Effector CD8-positive, alpha-beta T cell (primary cell): Measurements from ENCODE around the gene CADM1.

ENCODE experiments used
- DNase-seq: peaks from one replicate; lab custom pipeline; 2025; lab: John Stamatoyannopoulos, UW

CADM1 gene

DNA sequence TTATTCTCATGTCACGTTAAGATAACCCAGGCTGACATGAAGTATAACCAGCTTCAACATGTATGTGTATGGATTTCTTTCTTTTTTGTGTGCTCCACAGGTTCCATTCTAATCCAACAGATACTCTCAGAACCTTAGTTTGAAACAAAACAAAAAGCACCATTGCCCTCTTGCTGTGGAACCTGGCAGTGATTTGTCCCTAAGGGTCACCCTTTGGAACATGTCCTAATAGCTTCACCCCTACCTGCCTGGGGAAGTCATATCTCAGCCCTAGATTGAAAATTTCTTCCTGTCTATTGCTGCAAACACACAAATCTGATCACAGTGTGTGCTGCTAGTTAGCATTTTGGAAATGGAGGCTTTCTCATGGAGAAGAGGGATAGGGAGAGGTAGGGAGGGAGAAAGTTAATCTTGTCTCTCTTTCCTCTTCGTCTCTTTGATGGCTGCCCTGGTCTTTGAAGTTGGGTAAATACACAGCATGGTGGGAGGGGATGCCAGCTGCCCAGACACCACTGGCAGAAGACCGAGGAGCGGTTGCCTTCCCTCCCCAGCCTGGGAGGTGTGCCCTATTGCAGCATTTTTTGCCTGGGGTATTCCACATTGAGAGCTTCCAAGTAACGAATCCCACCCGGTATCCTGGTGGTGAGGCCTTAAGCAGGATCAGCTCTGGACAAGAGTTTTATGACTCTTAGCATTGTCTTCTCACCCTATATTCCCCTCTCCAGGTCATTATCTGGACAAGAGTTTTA lies 11.6 kb upstream of the CADM1 start:
- no peak for DNase-seq

DNA sequence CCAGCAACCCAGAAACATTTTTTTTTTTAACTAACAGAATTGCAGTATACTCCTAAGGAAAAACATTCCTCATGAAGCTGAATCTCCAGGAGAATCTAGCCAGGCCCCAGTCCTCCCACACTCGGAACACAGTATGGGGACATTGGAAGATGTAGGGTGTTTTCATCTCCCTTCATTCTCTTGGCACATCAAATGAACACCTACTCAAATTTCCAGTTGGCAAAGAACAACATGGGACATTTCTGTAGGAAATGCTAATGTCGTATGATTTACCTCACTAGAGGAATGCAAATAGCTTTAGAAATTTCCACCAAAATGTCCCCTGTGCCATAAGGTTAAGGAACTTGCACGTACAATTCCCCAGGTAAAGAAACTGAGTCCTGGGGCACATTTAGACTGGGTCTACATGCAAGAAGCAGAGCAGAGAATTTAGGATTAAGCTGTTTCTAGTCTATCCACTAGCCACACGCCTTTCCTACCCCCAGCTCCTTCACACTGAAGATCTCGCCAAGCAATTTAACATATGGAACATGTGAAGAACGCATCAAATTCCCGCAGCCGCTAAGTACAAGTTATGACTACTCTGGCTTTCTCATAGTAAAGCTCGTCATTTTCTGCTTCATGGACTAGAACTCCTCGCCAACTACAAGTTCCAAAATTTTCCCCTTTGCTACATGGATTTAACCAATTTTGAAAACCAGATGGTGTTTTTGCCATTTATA lies 2.9 kb upstream of the CADM1 start:
- DNase-seq = no peak

DNA sequence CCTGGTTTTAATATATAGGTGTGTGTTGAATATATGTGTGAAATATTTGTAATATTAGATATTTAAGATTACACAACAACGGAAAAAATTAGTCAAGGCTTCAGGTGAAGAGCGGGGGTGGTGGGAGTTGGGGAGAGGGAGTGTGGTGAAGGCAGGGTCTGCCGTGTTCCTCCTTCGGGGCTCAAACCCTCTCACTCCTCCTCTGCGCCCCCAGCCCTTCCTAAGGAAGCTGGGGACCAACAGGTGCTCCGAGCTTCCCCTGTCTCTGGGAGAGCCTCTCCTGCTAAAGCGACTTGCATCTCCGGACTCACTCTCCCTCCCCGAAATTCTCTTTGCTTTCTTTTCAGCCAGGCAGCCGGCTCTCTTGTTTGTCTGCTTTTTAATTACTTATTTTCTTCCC lies 960 bp upstream of the CADM1 start:
- no peak for DNase-seq

DNA sequence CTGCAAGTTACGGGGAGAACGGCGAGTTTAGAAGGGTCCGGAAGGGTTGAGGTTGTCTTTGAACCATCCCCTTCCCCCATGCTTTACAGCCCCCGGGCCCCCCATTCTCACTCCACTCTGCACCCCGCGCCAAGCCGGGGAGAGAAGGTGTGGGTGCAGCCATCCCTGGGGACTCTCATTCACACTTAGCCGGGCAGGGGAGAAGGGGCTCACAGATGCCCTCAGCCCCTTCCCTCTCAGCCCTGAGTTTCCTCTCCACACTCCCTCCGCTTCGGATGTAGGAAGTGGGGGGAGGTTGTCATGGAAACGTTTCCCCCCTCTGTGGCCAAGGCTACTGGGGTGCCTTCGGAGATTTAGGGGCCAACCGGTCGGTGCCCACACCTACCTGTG lies 334 bp downstream of the CADM1 start:
- no peak for DNase-seq

DNA sequence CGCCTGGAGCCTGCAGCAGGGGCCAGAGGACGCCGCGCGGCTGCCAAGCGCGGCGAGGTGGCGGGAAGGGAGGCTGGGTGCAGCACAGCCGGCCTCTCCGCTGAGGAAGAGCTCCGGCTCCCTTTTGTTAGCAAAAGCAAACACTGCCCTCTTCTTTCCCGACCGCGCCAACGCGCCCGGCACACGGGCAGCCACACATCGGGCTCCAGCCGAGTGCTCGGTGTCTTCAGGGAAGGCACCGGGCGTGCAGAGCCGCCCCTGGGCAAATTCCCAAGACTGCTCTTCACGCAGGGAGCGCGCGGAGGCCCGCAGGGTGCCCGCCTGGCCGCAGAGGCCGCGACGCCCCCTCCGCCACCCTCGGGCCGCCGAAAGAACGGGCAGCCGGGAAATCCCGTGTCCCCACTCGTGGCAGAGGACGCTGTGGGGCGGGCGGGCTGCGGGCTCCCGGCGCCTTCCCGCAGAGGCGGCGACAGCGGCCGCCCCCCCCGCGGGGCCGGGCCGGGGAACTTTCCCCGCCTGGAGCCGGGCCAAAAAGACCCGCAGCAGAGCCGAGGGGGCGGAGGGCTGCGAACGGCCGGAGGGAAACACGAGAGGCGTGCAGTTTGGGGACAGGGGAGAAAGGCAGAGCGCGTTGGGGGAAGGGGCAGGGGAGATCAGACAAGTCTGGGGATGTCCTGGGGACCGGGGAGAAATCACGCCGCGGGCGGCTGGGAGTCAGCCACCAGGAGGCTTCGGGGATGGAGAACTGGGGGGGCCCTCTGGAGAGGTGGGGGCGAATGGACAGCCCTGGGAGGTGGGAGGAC lies 931 bp downstream of the CADM1 start:
- DNase-seq = no peak

DNA sequence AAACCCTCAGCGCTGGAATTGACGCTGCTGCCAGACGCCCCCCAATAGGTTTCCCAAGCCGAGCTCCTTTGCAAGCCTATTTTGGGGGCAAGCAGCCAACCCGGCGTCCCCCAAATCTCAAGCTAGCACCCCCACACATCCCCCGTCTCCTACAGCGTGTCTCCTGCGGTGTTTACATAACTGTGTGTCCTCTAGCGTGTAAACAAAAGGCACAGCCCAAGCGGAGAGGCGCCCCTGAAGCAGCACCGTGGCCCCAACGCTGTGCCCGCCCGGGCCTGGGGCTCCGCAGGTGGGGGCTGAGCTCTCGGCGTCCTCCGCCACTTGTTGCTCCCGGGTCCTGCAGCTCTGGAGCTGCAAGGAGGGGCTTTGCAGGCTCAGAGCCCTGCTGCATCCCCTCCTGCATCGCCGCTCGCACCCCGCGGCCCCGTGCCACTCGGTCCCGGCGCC lies 1.6 kb downstream of the CADM1 start:
- no peak for DNase-seq

DNA sequence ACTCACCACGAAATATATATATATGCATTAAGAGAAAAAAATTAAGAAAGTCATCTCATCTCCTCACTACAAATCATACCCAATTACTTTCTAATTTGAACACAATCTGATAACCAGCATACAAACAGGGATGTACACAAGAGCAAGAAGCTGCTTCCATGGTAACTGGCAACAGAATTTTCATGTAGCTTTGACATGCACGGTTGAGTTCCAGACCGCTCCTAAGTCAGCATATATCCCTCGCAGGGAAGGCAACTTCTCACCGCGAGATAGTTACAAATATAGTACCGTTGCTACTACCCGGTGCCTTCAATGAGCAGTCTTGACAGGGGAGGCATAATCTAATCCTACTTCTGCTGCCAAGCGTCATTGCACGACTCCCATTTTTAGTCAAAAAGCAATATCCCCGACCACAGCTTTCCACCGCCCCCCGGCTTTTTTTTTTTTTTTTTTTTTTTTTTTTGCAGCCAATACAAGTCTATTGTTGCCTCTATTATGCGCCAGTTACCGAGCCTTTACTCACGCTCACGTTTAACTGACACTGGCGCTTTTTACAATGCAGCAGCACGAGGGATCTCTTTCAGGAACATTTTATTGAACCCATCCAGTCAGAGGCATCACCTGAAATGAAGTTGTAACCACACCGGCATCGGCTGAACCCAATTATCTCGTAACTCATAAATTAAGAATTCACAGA lies 2.2 kb downstream of the CADM1 start:
- no peak for DNase-seq

DNA sequence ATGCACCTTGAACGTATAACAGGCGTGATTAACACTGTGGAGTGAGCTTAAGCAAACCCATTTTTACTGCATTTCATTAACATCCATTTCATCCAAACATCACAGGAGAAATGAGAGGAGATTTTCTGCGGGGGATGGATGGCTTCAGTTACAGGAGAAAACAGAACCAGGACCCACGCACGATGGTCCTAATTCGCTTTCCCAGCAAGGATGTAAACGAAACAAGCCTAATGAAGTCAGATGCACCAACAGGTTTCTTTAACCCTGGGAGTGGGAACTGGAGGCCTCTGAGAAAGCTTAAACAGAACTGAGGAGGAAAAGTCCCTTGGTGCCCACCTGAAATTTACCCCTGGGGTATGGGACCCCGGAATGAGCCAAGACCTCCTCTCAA lies 2.7 kb downstream of the CADM1 start:
- DNase-seq = no peak

DNA sequence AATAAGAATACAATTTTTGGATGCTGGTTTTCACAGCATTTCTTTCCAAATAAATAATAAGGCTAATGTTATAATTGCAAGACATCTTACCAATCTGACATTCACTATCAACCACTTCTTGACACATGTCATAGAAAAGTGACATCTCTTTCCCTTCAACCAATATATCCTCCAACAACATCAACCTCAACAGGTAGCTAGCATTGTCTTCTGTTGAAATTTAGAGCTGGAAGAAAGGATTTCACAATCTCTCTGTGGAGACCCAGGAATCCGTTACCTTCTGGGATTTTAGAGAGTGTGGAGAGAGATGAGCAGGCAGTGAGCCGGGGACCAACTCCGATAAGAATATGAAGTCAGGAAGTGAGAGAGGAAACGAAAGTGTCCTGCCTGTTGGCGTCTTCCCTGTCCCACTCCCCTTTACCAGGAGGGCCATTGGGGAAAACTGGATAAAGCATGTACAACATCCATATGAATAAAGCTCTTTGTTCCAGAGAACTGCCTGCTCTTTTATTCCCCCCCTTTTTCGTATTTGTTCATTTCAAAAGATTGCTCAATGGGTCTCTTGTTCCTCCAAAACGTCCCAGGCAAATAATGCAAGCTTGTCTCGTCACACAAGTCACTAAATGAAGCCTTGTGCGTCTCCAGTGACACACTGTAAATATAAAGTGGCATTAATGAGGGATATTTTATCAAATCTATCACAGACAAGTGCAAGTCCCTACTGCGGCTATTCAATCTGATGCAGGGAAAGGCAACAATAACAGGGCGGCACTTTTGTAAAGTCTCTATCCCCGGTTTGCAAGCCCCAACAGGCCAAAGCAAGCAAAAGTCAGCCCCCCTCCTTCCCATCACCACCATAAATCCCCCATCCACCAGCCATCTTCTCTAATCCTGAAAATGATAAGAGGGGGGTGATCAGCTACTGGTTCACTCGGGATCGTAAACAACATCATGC lies 3.4 kb downstream of the CADM1 start:
- no peak for DNase-seq

DNA sequence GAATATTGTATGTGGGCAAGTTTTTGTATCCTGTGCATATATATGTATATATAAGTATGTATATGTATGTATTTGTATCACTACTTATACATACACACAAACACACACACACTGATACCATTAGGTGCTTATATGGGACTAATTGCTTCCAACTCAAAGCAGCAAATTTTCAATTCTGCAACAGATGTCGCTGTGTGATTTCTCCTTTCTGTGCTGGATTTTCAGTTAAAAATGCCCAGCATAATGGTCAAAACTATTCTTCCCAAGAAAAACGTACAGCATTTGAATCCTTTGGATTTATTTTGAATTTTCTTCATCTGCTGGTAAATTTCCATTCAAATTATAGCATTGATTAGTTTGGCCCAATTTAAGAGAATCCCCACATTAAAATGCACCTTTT lies 4.3 kb downstream of the CADM1 start:
- no peak for DNase-seq

DNA sequence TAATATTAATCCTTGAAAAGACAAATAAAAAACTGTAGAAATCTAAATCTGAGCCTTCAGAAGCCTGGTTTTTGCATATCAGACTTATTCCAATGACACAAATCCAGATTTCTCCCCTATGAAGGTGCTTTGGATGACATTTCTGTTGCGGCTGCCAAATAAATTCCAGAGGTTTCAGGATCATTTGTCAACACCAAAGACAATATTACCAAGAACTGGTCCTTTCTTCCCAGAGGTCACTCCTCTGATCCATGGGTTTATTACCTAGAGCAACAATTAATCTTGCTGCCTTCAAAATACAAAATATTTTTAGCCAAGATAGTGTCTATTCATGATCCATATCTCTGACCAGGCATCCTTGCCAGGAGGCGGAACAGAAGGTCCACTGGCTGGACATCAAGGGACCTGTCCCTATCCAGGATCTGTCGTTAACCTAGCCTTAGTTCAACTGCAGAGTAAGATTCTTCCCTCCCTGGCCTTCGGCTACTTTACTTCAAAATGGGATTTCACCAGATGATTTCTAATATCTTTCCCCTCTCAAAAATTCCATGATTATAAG lies 4.9 kb downstream of the CADM1 start:
- no peak for DNase-seq

DNA sequence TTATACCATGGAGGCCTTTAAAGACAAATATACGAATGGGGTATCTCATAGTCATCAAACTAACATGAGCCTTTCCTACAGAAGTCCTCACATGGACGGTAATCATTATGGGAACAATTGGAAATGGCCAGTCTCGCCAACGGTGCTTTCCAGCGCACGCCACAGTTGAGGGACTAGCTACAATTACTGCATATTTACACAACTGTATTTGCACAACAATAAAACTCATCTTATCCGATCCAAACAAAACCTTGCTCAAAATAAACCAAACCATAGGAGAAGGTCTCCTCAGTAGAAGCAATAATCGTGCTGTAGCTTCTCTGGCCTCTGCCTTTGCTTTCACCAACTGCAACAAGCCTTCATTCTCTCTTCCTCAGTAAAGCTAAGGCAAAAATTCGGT lies 5.9 kb downstream of the CADM1 start:
- no peak for DNase-seq

DNA sequence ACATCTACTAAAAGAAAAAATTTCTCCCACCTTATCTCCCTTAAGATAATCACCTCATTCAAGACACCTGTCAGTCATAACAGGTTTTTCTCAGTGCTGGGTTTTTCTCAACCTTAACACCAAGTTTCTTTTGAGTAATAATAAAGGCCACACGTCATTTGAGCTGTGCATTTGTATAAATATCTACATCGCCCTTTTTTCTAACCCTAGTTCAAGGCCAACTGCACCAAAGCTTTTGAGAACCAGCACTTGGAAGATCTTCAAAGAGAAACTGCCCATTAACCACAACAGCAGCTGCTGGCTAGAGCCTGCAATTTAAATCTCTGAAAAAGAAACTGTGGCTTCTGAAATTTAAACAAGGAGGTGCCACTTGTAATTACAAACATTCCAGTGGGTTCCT lies 6.9 kb downstream of the CADM1 start:
- no peak for DNase-seq

DNA sequence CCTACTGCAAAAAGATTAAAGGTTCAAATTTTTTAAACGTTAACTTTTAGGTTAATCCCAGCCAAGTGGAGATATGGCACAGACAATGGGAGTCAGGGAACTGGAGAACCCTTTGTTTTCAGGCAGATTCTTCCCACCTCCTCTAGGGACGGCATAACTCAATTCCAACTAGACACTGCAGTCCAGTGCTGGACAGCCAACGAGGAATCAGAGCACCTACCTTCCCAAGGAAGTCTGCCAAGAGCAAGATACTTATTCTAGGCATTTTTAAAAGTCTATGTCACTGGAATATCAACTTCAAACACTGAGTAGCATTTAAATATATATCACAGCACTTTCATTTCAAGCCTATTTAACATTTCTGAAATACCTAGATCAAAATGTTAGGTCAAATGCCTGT lies 7.3 kb downstream of the CADM1 start:
- DNase-seq = no peak

DNA sequence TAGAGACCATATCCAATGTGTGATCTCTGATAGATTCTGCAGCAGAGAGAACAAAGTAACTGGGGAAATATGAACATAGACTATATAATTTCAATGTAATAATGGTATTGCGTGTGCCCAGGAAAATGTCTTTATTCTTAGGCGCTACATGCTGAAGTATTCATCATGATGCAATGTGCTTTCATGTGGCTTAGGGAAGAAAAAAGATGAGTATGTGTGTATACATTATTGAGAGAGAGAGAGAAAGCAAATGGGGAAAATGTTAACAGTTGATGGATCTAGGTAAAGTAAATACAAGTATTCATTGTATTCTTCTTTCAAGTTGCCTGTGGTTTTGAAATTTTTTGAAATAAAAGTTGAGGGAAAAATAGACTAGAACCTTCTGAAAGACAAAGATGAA lies 10.3 kb downstream of the CADM1 start:
- DNase-seq = no peak

DNA sequence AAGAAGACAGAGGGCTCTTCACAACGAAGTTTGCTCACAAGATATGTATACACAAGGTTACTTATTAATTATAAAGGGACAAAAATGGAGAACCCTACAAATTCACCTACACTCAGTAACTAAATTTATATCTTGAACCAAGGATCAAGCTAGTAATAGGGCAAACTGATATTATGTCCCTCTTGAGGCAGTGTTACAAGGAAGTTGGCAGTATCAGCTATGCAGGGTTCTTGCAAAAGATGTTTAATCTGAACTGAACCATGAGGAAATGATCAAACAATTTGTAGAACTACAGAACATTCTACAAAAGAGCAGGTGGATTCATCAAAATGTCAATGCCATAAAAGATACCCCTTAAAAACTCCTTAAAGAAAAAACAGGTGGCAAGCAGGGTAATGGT lies 10.7 kb downstream of the CADM1 start:
- DNase-seq = no peak

DNA sequence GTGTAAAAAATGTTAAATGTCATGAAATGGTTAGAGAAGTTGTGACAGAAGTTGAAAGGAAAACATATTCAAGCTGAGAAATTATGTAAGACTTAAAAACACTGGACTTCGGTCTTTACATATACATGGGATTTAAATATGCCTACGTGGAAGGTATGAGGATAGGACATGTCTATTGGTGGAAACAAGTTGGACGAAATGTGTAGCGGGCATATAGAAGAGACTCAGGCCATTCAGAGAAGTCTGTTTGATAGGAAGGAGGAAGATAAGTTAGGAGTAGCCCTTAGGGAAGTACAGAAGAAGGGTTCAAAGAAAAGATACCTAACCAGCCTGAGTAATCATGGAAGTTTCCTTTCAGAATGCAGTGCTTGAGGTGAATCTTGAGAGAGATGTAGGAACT lies 14.7 kb downstream of the CADM1 start:
- no peak for DNase-seq

DNA sequence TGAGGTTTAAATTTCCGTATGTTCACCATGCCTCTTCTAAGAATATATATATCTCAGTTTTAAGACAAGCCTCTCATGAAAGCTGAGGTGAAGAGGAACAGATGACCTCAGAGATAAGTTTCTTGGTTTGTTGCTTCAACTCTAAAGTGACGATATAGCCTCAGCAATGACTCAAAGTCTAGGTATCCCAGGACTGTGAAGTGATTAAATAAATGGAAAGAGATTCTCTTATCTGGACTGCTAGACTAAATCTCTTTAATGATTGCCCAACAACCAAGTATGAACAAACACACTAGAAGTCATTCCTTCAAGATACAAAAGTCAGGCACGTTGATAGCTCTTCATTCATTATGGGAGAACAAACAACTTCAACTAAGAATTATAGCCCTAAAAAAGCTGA lies 15.3 kb downstream of the CADM1 start:
- no peak for DNase-seq

DNA sequence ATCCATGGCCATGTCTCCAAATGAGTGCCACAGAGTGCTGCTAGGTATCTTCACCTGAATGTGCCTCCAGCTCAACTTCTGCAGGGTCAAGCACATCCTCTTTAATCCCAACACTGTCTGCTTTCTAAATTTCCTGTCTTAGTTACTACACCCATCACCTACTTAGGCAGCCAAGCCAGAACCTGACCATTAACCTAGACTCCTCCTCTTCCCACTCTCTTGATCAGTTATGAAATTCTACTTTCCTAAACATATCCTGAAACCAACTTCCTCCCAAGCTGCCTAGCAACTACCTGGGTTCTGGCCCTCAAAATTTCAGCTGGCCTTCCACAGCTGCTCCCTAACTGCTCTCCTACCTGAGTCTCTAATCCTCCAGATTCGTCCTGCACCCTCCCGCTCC lies 22.7 kb downstream of the CADM1 start:
- DNase-seq = no peak

DNA sequence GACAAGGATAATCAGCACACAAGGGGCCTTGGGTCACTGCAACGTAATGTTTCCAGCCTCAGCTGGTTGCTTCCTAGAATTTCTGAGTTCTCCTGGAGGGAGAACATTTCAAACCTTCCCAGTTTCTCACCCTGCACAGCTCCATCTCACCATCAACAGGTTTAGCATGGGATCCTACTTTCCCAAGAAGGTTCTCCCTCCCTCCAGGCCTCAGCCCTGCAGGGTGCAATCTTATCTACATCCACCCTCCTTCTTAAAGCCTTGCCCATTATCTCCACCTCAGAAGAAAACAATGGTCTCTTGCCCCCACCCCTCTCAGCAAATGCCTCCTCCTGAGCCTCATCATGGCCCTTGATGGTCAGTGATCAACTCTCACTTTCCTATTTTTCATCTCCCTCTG lies 23.6 kb downstream of the CADM1 start:
- no peak for DNase-seq

DNA sequence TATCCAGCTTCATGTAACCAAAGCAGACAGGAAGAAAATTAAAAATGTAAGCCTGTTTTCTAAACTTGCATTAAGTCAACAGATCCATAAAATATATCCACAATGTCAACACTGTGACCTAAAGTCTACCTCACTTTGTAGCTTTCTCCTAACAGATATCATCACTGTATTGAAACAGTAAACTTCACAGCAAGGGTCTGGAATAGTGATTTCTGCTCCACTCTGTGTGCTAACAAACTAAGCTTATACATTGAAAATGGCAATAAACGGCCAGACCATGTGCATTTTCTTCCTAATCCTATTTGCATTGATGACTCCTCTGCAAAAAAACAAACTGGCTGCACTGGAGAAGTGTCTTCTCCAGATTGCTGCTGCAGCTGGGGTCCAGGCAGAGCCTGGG lies 26.8 kb downstream of the CADM1 start:
- no peak for DNase-seq
